ENCODE results near the gene F12. TPM values are rescaled to one million over a fixed set of nuclear protein-coding genes. Genes with fewer than 3 reads are reported as not detected.
"Not testable (repeated sequence)": the region's sequence is repeated elsewhere in the genome, so short reads cannot be mapped to it uniquely, and the experiment has no call there.

F12 gene
- total RNA-seq, 2 donors from 2014 or later, result 0.43 TPM; not detected in 1

DNA sequence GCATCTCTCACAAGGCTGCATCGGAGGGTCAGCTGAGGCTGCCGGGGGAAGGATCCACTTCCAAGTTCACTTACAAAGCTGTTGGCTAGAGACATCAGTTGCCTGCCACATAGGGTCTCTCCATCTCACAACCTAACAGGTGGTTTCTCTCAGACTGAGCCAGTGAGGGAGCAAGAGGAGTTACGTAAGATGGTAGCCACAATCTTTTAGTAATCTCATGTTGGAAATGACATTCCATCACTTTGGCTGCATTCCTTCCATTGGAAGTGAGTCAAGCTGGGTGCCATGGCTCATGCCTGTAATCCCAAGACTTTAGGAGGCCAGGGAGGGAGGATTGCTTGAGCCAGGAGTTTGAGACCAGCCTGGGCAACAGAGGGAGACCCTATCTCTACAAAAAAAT is 9.7 kb upstream of the F12 start:
- Histone ChIP-seq H3K9me3 (no peaks in the 10 kb centered on the region), H3K36me3 (no peaks in the 10 kb centered on the region), H3K27me3 (no peaks in the 10 kb centered on the region), H3K4me1 (no peaks in the 10 kb centered on the region), H3K27ac (no peak overlapping the region), H3K4me3 (no peak overlapping the region)
- DNase-seq (ENCODE audit: low spot score), result no peak
- TF ChIP-seq, protein P1, sequence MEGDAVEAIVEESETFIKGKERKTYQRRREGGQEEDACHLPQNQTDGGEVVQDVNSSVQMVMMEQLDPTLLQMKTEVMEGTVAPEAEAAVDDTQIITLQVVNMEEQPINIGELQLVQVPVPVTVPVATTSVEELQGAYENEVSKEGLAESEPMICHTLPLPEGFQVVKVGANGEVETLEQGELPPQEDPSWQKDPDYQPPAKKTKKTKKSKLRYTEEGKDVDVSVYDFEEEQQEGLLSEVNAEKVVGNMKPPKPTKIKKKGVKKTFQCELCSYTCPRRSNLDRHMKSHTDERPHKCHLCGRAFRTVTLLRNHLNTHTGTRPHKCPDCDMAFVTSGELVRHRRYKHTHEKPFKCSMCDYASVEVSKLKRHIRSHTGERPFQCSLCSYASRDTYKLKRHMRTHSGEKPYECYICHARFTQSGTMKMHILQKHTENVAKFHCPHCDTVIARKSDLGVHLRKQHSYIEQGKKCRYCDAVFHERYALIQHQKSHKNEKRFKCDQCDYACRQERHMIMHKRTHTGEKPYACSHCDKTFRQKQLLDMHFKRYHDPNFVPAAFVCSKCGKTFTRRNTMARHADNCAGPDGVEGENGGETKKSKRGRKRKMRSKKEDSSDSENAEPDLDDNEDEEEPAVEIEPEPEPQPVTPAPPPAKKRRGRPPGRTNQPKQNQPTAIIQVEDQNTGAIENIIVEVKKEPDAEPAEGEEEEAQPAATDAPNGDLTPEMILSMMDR (IDR thresholded peaks at IDR 0.05), result no peak

GRCh38 chr5:177417081-177417480 is 7.7 kb upstream of the F12 start:
- not testable (repeated sequence) for DNase-seq (ENCODE audit: low spot score)

DNA sequence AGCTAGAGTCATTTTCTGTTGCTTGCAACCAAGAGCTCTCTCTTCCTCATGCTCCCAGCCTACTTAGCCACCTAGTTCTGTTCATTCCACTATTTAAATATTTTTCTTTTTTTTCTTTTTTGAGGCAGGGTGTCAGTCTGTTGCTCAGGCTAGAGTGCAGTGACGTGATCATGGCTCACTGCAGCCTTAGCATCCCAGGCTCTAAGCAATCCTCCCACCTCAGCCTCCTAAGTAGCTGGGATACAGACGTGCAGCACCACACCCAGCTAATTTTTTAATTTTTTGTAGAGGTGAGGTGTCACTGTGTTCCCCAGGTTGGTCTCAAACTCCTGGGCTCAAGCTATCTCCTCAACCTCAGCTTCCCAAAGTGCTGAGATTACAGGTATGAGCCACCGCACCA is 5.1 kb upstream of the F12 start:
- Histone ChIP-seq H3K4me3 (no peak overlapping the region), H3K9me3 (no peaks in the 10 kb centered on the region), H3K27me3 (no peaks in the 10 kb centered on the region), H3K36me3 (no peaks in the 10 kb centered on the region), H3K27ac (no peak overlapping the region), H3K4me1 (no peaks in the 10 kb centered on the region)
- DNase-seq (ENCODE audit: low spot score), result no peak
- TF ChIP-seq, protein P1 (IDR thresholded peaks at IDR 0.05), result no peak

More at GRCh38 chr5:177417081-177417480, 7.7 kb upstream of the F12 start:
- not testable (repeated sequence) for H3K4me3 ChIP-seq, H3K9me3 ChIP-seq, H3K4me1 ChIP-seq, H3K36me3 ChIP-seq, H3K27ac ChIP-seq, H3K27me3 ChIP-seq

GRCh38 chr5:177412603-177413233 is 3.4 kb upstream of the F12 start:
- H3K4me3 ChIP-seq, result no peak overlapping the region
- H3K27ac ChIP-seq, result no peak overlapping the region
- H3K4me1 ChIP-seq, result no peaks in the 10 kb centered on the region
- H3K27me3 ChIP-seq, result no peaks in the 10 kb centered on the region
- DNase-seq (ENCODE audit: low spot score), result no peak
- no peaks in the 10 kb centered on the region for H3K36me3 ChIP-seq
- H3K9me3 ChIP-seq, result no peaks in the 10 kb centered on the region
- TF ChIP-seq, protein P1 (IDR thresholded peaks at IDR 0.05), result no peak

- no peaks in the 10 kb centered on the region for H3K36me3 ChIP-seq
- no peaks in the 10 kb centered on the region for H3K4me1 ChIP-seq
- TF ChIP-seq, protein P1 (IDR thresholded peaks at IDR 0.05), result no peak
- H3K9me3 ChIP-seq, result no peaks in the 10 kb centered on the region
- DNase-seq (ENCODE audit: low spot score), result no peak
- no peak overlapping the region for H3K4me3 ChIP-seq
- H3K27ac ChIP-seq, result no peak overlapping the region
- H3K27me3 ChIP-seq, result no peaks in the 10 kb centered on the region
Measured at GRCh38 chr5:177410575-177410974, 1.2 kb upstream of the F12 start.

GRCh38 chr5:177405805-177406204 is 3.6 kb downstream of the F12 start:
- peak; percentile 62 for DNase-seq (ENCODE audit: low spot score)
- Histone ChIP-seq H3K9me3 (no peaks in the 10 kb centered on the region), H3K4me3 (no peak overlapping the region), H3K36me3 (no peaks in the 10 kb centered on the region), H3K27ac (no peak overlapping the region), H3K27me3 (peaks cover 18 to 21% of the 10 kb centered on the region in 2 donors), H3K4me1 (peaks cover 0 to 29% of the 10 kb centered on the region in 2 donors)
- TF ChIP-seq, protein P1 (IDR thresholded peaks at IDR 0.05), result no peak
